ENCODE measurements around the gene CARMIL1.

The CARMIL1 gene

GRCh38 chr6:25337431-25337830 is 58.3 kb downstream of the CARMIL1 start:
- DNase-seq (ENCODE audit: low spot score), result no peak

GRCh38 chr6:25340431-25341202 is 61.4 kb downstream of the CARMIL1 start:
- DNase-seq (ENCODE audit: low spot score), result no peak

GRCh38 chr6:25341203-25341552 is 62.0 kb downstream of the CARMIL1 start:
- DNase-seq (ENCODE audit: low spot score), result no peak

- no peak for DNase-seq (ENCODE audit: low spot score)
Observed at GRCh38 chr6:25341923-25342619, 62.9 kb downstream of the CARMIL1 start.

- DNase-seq (ENCODE audit: low spot score), result no peak
Observed at GRCh38 chr6:25342802-25343201, 63.6 kb downstream of the CARMIL1 start.

- DNase-seq (ENCODE audit: low spot score), result no peak
Observed at GRCh38 chr6:25343984-25344383, 64.8 kb downstream of the CARMIL1 start.

GRCh38 chr6:25344827-25345226 is 65.7 kb downstream of the CARMIL1 start:
- no peak for DNase-seq (ENCODE audit: low spot score)

- no peak for DNase-seq (ENCODE audit: low spot score)
Observed at GRCh38 chr6:25346064-25346463, 66.9 kb downstream of the CARMIL1 start.

- no peak for DNase-seq (ENCODE audit: low spot score)
Observed at GRCh38 chr6:25350573-25350972, 71.4 kb downstream of the CARMIL1 start.

- no peak for DNase-seq (ENCODE audit: low spot score)
Observed at GRCh38 chr6:25351485-25351884, 72.3 kb downstream of the CARMIL1 start.

- DNase-seq (ENCODE audit: low spot score), result no peak
Observed at GRCh38 chr6:25352285-25352684, 73.1 kb downstream of the CARMIL1 start.

GRCh38 chr6:25354078-25354932 is 75.1 kb downstream of the CARMIL1 start:
- DNase-seq (ENCODE audit: low spot score), result no peak

GRCh38 chr6:25359191-25359861 is 80.2 kb downstream of the CARMIL1 start:
- no peak for DNase-seq (ENCODE audit: low spot score)

- DNase-seq (ENCODE audit: low spot score), result no peak
Observed at GRCh38 chr6:25359891-25360290, 80.7 kb downstream of the CARMIL1 start.

GRCh38 chr6:25360621-25361020 is 81.4 kb downstream of the CARMIL1 start:
- no peak for DNase-seq (ENCODE audit: low spot score)

GRCh38 chr6:25363427-25363826 is 84.3 kb downstream of the CARMIL1 start:
- DNase-seq (ENCODE audit: low spot score), result no peak

GRCh38 chr6:25365154-25365553 is 86.0 kb downstream of the CARMIL1 start:
- no peak for DNase-seq (ENCODE audit: low spot score)

- no peak for DNase-seq (ENCODE audit: low spot score)
Observed at GRCh38 chr6:25366903-25367545, 87.8 kb downstream of the CARMIL1 start.

GRCh38 chr6:25369036-25369432 is 89.9 kb downstream of the CARMIL1 start:
- no peak for DNase-seq (ENCODE audit: low spot score)

- DNase-seq (ENCODE audit: low spot score), result no peak
Observed at GRCh38 chr6:25369433-25370177, 90.4 kb downstream of the CARMIL1 start.
